HG03558 (cell line): Measurements from ENCODE around the gene CEPT1.

Experiments used
- ATAC-seq: cut with Tn5 transposase; IDR thresholded peaks from one replicate; pipeline ENCODE4 v1.9.1; 2021; ENCODE audit warnings: moderate number of reproducible peaks; ENCODE audit not compliant: unreplicated experiment; ENCODE audit errors: extremely low read depth

The CEPT1 gene

DNA sequence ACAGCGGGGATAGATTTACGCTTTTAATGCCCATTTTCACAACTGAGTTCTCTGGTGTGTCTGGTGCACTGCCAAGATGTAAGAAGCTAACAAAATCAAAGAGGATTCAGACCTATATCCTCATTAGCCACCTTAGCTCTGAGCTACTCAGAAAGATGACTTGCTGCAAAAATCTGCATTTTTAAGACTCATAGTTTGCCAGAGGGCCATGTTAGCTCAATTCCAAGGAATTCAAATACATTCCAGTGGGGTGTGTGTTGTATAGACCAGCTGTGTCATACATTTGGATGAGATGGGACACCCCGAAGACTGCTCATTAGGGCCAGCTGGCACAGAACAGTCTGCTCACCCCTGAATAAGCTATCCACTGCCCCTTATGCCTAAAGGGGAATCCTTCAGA lies 51.5 kb downstream of the CEPT1 start:
- ATAC-seq = no peak

GRCh38 chr1:111192074-111192473 lies 52.1 kb downstream of the CEPT1 start:
- ATAC-seq = no peak

DNA sequence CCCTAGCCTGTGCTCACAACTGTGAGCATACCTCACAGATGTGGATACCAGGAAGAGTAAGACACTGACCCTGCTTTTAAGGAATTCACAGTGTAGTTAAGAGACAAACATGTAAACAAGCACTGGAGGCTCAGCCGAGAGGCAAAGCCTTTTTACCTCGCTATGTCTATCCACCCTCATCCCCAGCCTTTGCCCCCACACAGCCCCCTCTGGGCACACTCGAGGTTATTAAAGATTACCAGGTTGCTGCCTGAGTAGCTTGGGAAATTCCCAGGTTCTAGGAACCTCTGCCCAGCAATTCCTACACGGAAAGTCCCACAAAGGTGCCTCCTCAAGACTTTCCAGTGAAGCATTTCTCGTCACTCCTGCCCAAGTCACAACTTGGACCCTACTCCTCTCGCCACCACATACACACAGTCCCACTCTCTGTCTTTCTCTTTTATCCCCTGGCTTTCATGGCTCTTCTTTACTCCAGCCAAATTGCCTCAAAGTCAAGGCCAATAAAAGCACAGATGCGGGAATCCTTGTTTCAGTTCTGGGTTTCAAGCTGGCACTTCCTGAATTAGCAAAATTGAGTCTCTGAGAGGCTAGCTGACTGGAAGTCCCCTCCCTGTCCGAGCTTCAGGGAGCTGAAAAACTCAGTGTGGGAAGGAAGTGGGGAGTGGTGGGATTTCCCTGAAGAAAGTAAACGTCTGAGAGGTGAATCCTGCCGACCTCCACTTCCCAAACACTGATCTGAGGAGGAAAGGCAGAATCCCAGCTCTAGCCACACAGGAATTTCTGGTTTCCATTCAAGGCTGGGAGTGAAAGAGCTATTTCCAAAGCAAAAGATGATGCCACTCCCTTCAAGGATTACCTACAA lies 52.9 kb downstream of the CEPT1 start:
- ATAC-seq = no peak

GRCh38 chr1:111193712-111194480 lies 53.9 kb downstream of the CEPT1 start:
- ATAC-seq = no peak

- no peak for ATAC-seq
Observed at GRCh38 chr1:111195002-111195684, 55.1 kb downstream of the CEPT1 start.

GRCh38 chr1:111196213-111196612 lies 56.2 kb downstream of the CEPT1 start:
- no peak for ATAC-seq

DNA sequence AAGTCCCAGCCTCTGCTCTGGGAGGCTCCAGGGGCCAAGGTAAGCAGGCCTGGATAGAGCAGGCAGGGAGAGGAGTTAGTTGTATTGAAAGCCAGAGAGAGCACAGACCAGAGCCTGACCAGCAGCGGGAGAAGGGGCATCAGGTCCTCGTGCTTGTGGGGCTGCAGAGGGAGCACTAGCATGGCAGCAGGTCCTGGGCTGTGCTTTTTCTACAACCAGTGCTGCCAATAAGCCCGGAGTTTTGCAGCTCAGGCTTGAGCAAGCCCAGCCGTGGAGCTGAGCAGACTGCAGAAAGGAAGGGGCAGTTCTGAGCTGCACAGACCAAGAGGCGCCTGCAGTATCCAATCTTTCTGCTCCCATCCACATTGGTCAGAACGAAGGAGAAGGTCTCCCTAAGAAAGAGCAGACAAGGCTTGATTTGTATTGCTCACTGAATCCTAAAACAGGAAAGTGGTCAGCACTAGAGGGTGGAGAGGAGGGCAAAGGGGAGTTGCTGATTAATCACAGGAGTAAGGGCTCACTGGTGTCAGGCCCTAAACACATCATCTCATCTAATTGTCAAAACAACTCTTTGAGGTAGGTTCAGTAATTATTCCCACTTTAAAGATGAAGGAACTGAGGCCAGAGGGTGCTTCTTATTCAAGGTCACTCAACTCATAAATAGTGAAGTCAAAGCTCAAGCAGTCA lies 57.7 kb downstream of the CEPT1 start:
- no peak for ATAC-seq

GRCh38 chr1:111198836-111199235 lies 58.8 kb downstream of the CEPT1 start:
- no peak for ATAC-seq

GRCh38 chr1:111199329-111199728 lies 59.3 kb downstream of the CEPT1 start:
- no peak for ATAC-seq

DNA sequence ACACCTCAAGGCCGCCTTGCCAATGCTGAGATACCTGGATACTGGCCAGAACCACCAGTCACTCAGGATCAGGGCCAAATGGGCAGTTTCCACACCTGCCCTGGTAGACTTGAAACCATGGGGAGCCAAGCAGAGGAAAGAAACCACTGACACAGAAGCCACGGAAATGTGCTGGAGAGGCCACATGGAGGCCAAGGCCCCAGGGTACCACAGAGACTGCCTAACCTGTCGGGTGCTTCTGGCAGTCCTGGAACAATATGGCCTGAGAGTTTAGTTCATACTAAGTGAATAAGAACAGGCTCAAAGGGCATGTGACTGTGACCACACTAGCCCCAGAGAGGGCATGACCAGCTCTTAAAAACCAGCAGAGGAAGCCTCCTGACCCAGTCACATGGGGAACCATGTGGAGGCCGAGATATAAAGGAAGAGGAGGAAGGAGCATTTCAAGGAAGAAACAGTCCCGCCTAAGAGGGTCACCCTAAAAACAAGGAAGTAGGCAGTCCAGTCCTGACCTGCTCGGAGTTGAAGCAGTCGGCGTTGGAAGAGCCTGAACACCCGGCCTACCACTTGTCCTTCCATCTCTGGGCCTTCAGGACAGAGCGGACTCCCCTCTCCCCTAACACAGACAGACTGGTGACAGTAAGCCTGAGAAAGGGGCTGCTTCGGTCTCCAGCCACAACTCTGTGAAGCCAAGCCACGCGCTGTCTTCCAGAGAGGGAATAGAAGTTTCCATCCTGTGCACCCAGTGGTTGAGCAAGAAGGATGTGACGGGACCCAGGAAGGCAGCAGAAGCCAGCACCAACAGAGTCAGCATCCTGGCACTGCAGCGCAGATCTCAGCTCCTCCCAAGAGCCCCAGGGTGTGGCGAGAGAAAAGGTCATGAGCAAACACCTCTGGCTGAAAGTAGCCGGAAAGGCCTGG lies 60.1 kb downstream of the CEPT1 start, which contains the start of gene DENND2D:
Gene DENND2D, minus strand, starts transcription at position 766 of the 921 bp plus-strand sequence. Its CDS starts 187 bp downstream, at position 579.
- no peak for ATAC-seq

DNA sequence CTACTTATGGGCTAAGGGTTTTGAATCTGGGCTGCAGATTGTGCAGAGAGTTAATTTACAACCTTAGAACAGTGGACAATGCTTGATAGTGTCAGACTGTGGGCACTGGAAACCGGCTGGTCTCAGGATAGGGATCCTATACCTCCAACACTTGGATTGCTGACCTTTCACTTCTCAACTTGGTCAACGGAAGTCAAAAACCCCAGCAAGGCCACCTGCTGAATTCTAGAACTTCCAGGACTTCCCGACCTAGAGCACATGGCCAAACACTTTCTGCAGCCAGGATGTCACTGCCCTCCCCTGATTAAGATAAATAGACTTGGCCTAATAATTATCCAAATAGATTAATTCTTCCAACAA lies 60.8 kb downstream of the CEPT1 start:
- no peak for ATAC-seq

DNA sequence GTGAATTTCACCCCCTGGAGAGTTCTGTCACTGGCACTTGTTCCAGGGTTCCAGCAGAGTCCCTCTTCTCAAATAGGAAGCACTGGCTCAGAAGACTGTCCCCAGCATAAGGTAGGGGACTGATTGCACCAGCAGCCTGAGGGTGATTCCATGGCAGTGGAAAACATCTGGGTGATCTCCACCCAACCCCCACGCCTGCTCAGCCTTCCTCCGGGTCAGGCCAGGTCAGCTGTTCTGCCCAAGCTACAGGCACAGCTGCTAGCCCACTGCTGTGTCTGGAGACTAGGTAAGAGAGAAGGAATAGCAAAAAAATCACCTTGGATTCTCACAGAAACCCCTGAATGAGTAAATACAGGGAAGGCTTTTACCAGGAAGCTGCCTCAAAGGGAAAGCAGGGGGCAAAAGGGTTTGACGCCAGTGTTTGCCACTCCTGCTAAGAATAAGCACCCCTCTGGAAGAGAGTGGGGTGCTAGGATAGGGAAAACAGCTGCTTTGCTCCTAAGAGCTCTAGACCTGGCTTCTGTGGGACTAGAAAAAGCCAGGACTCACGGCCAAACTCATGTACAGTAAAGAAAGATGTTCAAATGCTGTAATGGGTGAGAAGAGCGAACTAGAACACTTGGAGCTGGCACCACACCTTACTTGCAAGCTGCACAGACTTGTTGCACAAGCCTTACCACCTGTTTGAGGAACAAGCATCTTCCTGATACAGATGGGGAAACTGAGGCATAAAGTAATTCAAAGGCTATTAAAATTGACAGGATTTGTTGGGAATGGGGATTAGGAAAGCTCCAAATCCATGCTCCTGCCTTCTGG lies 61.5 kb downstream of the CEPT1 start:
- no peak for ATAC-seq

- no peak for ATAC-seq
Observed at GRCh38 chr1:111202366-111202706, 62.3 kb downstream of the CEPT1 start.

DNA sequence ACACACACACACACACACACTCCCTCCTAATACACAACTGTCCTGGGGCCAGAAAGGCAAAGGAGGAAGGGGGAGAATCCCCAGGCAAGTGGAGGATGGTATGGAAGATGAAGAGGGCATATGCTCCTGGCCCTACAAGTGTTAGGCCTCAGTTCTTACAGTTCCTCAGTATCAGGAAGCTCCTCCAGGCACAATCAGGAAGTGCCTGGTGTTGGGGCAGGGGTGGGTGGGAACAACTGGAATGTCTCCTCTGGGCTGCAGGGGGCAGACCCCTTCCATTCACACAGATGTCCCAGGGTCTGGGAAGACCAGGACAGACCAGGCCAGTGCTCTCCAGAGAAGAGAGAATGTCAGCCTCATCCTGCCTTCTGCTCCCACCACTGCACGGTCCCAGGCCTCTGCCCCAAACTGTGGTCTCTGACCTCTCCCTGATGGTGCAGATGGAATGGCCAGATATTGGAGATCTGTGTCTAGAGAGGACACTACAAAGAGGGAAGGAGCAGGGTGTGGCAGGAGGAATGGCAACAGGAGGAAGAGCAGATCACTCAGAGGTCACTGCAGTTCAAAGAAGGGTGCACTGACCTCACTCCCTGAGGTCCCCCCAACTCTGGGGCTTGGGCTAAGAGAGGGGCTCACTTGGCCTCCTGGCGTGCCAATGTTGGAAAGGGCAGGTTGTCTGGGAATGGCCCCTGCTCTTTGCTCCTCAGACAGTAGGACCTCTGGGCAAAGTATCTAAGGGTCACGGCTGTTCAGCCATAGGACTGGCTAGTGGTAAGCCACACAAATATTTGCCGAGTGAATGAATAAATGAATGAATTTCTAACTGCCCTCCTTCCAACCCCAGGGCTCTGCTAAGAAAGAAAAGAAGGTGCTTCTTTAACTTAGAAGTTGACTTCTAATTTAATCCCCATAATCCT lies 62.9 kb downstream of the CEPT1 start:
- no peak for ATAC-seq

DNA sequence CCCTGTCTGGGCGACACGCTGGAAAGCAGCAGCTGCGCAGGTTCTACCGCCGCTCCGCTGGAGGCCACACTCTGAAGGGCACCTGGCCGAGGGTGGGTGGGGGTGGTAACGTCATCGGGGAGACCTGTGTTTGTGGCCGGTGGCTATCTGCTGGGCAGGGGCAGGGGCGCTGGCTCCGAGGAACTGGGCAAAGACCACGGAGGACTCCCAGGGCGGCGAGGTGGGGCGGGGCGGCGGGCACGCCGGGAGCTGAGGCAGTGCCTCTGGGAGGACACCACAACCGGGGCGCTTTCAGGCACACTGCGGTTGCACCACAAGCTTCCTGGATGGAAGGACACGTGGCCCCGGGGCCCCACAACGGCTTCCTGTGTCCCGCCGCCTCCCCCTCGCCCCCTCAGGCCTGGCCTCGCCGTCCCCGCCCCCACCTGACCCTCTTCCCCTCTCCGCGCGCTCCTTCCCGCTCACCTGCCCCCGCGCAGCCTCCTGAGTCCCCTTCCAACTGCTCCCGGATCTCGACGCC lies 63.7 kb downstream of the CEPT1 start:
- ATAC-seq = peak; percentile 37

DNA sequence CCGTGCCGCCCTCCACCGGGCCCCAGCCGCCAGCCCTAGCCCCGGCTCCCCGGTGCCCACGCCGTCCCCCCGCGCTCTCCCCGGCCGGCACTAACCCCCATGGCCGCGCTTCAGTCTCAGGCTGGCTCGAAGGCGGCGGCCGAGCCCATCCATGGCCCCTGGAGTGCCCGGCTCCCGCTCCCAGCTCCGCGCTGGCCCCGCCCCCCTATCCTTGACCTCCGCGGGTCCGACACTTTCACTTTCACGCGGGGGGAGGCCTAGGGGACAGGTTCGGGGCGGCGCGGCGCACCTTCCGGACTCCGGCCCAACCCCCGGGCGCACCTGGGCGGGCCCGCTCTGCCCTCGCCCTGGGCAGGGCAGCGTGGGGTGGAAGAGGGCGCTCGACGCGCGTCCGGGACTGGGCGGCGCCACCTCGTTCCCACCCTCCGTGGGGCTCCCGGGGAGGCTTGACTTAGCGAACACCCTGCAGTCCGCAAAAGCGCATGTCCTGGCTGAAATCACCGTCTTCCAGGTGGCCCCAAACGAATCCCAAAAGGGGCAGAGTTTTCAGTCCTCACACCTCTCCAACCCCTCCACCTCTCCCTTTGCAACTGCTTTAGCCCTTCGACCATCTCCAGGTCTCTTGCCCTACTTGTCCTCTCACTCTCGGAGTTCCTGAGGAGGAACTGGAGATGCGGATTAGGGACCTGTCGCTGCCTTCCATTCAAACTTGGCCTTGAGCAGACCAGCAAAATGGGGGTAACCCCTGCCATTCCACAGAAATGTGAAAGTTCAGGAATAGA lies 64.4 kb downstream of the CEPT1 start:
- no peak for ATAC-seq
